HFF-Myc (cell line): ENCODE data around the gene YBX1.
"Not testable (repeated sequence)": the region's sequence is repeated elsewhere in the genome, so short reads cannot be mapped to it uniquely, and the experiment has no call there.

ENCODE experiments used
- DNase-seq: peaks from one replicate; pipeline ENCODE4 v3.0.0-alpha.2; 2011; ENCODE audit warnings: low read depth; ENCODE audit errors: extremely low read depth
- H3K4me3 ChIP-seq: replicated peaks from 2 replicates; pipeline ENCODE4 v1.5.1; 2011; ENCODE audit warnings: low read depth, mild to moderate bottlenecking, control low read depth, low read length
- TF ChIP-seq, protein P1 (sequence below): IDR thresholded peaks from 2 replicates; pipeline ENCODE4 v1.5.1; 2012; ENCODE audit warnings: mild to moderate bottlenecking, low read depth, low read length, control low read depth; ENCODE audit errors: missing control alignments

YBX1 gene

DNA sequence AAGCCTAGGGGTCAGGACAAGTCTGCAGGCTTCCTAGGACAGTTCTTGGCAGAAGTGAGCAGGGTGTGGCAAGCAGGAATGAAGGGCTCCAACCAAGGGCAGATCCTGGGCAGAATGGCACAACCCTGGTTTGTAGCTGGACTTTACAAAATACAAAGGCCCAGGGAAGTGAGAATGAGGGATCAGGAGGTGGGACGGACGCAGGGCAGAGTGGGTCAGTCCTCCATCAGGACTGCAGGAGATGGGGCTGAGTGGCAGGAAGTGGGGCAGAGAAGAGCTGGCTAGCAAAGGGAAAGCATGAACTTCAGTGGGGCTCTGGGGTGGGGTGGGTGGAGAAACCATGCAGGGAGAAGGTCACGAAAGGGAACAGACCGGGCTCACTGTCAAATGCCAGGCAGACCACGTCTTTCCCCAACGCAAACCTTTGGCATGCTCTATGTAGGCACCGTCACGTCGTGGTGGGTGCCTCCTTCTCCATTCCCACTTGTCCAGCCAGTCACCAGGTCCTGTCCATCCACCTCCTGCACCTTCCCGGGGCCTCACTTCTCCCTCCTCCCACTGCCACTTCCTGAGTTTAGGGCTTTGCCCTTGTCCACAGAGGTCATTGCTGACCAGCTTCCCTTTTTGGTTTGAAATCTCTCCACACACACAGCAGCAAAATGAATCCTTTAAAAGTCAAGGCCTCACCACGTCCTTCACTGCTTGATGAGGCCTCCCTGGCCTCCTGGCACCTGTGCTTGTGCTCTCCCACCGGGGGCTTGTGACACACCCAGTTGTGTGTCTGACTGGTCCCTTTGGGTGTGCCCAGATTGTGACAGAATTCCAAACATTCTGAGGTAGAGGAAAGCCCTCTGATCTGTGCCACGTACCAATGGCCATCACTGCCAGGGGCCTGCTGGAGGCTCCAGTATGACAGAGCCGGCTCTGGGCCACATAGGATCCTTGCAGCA is 66.5 kb downstream of the YBX1 start:
- no peak for DNase-seq
- H3K4me3 ChIP-seq, result no peak overlapping the region
- TF ChIP-seq, protein P1, sequence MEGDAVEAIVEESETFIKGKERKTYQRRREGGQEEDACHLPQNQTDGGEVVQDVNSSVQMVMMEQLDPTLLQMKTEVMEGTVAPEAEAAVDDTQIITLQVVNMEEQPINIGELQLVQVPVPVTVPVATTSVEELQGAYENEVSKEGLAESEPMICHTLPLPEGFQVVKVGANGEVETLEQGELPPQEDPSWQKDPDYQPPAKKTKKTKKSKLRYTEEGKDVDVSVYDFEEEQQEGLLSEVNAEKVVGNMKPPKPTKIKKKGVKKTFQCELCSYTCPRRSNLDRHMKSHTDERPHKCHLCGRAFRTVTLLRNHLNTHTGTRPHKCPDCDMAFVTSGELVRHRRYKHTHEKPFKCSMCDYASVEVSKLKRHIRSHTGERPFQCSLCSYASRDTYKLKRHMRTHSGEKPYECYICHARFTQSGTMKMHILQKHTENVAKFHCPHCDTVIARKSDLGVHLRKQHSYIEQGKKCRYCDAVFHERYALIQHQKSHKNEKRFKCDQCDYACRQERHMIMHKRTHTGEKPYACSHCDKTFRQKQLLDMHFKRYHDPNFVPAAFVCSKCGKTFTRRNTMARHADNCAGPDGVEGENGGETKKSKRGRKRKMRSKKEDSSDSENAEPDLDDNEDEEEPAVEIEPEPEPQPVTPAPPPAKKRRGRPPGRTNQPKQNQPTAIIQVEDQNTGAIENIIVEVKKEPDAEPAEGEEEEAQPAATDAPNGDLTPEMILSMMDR, result no peak

DNA sequence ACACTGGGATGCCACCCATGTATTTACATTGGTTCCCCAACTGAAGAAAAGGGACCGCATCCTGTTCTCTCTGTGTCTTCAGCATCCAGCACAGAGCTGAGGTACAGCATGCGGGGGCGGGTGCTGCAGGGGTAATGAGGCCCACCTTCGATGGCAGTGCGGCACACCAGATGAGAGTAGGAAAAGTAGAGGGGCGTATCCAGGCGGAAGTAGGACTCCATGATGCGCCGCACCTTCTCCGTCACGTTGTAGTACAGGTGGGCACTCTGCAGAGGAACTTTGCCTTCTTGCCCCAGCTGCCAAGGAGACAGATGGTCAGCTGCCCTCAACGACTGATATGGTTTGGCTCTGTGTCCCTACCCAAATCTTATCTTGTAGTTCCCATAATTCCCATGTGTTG is 67.8 kb downstream of the YBX1 start:
- H3K4me3 ChIP-seq, result no peak overlapping the region
- DNase-seq, result no peak
- TF ChIP-seq, protein P1, result no peak

DNA sequence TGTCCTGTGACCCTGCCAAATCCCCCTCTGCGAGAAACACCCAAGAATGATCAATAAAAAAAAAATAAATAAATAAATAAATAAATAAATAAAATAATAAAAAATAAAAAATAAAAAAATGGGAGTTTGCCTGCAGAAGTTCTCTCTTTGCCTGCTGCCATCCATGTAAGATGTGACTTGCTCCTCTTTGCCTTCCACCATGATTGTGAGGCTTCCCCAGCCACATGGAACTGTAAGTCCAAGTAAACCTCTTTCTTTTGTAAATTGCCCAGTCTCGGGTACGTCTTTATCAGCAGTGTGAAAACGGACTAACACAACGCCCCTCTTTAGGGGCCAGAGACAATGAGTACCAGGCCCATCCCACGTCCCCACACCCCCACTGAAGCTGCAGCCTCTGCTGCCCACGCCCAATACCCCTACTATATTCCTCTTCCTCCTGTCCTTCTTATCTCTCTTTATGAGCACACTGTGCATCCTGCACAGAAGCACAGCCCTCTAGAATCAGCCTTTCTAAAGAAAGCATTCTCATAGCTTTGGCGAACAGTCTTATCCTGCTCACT is 69.4 kb downstream of the YBX1 start:
- not testable (repeated sequence) for H3K4me3 ChIP-seq, DNase-seq

DNA sequence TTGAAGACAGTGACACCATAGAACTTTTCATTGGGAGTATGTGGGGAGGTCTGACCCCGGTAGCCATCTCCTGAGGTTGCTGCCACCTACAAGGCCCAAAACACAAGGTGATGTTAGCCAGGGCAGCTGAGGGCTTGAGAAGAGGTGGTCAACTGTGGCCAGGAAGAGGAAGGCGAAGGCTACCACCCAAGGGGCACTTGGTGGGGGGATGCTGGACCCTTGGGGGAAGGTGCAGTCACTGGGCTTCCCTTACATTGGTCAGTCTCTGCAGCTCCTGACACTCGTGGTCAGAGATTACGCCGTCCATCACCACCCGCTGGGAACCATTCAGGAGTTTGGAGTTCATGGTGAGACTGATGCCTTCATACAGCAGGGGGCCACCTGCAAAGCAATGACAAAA is 70.1 kb downstream of the YBX1 start:
- TF ChIP-seq, protein P1, result no peak
- H3K4me3 ChIP-seq, result no peak overlapping the region
- no peak for DNase-seq

DNA sequence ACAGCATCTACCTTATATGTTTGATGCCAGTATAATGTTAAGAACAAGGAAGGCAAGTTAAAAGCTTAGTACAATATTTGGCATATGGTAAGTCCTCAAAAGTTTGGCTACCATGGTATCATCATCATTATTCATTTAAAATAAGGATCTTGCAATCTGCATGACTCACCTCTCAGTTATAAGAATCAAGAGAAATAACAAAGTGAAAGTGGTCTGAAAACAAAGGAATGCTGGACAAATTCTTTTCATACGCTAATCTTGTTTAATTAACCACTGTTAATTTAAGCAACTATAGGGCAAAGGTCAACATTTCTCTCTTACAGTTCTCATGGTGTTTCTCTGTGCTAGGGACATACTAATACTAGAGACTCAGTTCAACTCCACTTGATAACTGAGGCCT is 70.9 kb downstream of the YBX1 start:
- TF ChIP-seq, protein P1, result no peak
- no peak for DNase-seq
- H3K4me3 ChIP-seq, result no peak overlapping the region
